Measurements from ENCODE around the gene NDC1.
"Not testable (repeated sequence)": the region's sequence is repeated elsewhere in the genome, so short reads cannot be mapped to it uniquely, and the experiment has no call there.

The NDC1 gene

DNA sequence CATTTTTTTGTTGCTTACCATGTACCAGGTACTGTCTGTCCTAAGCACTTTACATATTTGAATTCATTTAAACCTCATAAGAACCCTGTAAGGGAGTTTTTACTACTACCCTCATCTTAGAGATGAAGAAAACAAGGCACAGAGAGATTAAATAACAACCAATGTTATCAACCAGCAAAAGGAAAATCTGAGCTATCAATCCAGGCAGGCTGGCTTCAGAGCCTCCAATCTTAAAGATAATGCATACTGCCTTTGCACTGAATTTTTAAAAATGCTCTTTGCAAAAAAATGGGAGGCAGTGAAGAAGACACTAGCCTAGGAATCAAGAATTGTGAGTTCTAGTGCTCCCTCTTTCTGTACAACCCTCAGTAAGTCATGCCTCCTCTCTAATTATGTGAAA is 18.7 kb downstream of the NDC1 start:
- Histone ChIP-seq H3K27me3 (replicated peaks; ENCODE audit: control insufficient read depth, insufficient read depth, low read length) (no peaks in the 10 kb centered on the region), H3K4me3 (replicated peaks; ENCODE audit: low read depth, low read length) (no peak overlapping the region), H3K36me3 (ENCODE audit: control insufficient read depth, insufficient read depth, low read length) (peaks cover 4% of the 10 kb centered on the region; the same call in 1 of the 2 replicates)
- TF ChIP-seq, protein P1, sequence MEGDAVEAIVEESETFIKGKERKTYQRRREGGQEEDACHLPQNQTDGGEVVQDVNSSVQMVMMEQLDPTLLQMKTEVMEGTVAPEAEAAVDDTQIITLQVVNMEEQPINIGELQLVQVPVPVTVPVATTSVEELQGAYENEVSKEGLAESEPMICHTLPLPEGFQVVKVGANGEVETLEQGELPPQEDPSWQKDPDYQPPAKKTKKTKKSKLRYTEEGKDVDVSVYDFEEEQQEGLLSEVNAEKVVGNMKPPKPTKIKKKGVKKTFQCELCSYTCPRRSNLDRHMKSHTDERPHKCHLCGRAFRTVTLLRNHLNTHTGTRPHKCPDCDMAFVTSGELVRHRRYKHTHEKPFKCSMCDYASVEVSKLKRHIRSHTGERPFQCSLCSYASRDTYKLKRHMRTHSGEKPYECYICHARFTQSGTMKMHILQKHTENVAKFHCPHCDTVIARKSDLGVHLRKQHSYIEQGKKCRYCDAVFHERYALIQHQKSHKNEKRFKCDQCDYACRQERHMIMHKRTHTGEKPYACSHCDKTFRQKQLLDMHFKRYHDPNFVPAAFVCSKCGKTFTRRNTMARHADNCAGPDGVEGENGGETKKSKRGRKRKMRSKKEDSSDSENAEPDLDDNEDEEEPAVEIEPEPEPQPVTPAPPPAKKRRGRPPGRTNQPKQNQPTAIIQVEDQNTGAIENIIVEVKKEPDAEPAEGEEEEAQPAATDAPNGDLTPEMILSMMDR (IDR thresholded peaks at IDR 0.05; ENCODE audit: insufficient read depth, low read length, poor library complexity, severe bottlenecking): no peak
- DNase-seq (ENCODE audit: extremely low read depth, insufficient read length): no peak

DNA sequence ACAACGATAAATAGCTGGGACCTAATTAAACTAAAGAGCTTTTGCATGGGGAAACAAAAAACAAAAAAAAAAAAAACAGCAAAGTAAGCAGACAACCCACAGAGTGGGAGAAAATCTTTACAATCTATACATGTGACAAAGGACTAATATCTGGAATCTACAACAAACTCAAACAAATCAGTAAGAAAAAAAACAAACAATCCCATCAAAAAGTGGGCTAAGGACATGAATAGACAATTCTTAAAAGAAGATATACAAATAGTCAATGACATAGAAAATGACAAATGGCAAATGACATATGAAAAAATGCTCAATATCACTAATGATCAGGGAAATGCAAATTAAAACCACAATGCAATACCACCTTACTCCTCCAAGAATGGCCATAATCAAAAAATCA is 21.5 kb downstream of the NDC1 start:
- not testable (repeated sequence) for H3K27me3 ChIP-seq (replicated peaks; ENCODE audit: control insufficient read depth, insufficient read depth, low read length); DNase-seq (ENCODE audit: extremely low read depth, insufficient read length); H3K36me3 ChIP-seq (ENCODE audit: control insufficient read depth, insufficient read depth, low read length); H3K4me3 ChIP-seq (replicated peaks; ENCODE audit: low read depth, low read length)

DNA sequence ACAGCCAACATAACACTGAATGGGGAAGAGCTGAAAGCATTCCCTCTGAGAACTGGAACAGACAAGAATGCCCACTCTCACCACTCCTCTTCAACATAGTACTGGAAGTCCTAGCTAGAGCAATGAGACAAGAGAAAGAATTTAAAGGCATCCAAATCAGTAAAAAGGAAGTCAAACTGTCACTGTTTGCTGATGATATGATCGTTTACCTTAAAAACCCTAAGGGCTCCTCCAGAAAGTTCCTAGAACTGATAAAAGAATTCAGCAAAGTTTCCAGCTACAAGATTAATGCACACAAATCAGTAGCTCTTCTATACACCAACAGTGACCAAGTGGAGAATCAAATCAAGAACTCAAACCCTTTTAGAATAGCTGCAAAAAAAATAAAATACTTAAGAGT is 22.6 kb downstream of the NDC1 start:
- DNase-seq (ENCODE audit: extremely low read depth, insufficient read length); H3K36me3 ChIP-seq (ENCODE audit: control insufficient read depth, insufficient read depth, low read length); H3K4me3 ChIP-seq (replicated peaks; ENCODE audit: low read depth, low read length); H3K27me3 ChIP-seq (replicated peaks; ENCODE audit: control insufficient read depth, insufficient read depth, low read length): not testable (repeated sequence)

DNA sequence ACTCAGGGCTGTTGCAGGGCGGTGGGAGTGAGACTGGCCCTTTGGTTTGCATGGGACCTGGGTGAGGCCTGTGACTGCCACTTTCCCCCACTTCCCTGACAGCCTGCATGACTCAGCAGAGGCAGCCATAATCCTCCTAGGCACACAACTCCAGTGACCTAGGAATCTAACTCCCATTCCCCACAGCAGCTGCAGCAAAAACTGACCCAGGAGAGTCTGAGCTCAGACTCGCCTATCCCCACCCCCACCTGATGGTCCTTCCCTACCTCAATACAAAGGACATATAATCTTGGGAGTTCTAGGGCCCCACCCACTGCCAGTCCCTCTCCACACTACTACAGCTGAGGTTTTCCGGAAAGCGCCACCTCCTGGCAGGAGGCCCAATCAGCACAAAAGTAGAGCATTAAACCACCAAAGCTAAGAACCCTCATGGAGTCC is 26.7 kb downstream of the NDC1 start:
- no peak for DNase-seq (ENCODE audit: extremely low read depth, insufficient read length)
- no peaks in the 10 kb centered on the region for H3K27me3 ChIP-seq (replicated peaks; ENCODE audit: control insufficient read depth, insufficient read depth, low read length)
- TF ChIP-seq, protein P1 (IDR thresholded peaks at IDR 0.05; ENCODE audit: insufficient read depth, low read length, poor library complexity, severe bottlenecking): peak; percentile 25
- peaks cover 4% of the 10 kb centered on the region for H3K36me3 ChIP-seq (ENCODE audit: control insufficient read depth, insufficient read depth, low read length)
- no peak overlapping the region for H3K4me3 ChIP-seq (replicated peaks; ENCODE audit: low read depth, low read length)

DNA sequence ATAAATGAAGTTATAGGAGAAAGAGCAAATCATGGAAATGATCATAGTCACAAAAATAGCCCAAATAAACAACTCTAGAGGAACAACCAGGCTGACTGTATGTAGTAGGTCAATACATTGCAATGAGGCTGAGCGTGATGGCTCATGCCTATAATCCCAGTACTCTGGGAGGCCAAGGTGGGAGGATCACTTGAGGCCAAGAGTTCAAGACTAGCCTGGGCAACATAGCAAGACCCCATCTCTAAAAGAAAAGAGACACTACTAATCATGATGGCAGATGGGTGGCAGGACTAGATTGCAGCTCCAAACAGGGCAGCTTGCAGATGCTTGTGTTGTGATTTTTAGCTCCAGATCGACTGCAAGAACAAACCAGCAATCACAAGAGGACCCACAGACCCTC is 27.6 kb downstream of the NDC1 start:
- Histone ChIP-seq H3K27me3 (replicated peaks; ENCODE audit: control insufficient read depth, insufficient read depth, low read length) (no peaks in the 10 kb centered on the region), H3K36me3 (ENCODE audit: control insufficient read depth, insufficient read depth, low read length) (peaks cover 4% of the 10 kb centered on the region), H3K4me3 (replicated peaks; ENCODE audit: low read depth, low read length) (no peak overlapping the region)
- TF ChIP-seq, protein P1 (IDR thresholded peaks at IDR 0.05; ENCODE audit: insufficient read depth, low read length, poor library complexity, severe bottlenecking): no peak
- no peak for DNase-seq (ENCODE audit: extremely low read depth, insufficient read length)

DNA sequence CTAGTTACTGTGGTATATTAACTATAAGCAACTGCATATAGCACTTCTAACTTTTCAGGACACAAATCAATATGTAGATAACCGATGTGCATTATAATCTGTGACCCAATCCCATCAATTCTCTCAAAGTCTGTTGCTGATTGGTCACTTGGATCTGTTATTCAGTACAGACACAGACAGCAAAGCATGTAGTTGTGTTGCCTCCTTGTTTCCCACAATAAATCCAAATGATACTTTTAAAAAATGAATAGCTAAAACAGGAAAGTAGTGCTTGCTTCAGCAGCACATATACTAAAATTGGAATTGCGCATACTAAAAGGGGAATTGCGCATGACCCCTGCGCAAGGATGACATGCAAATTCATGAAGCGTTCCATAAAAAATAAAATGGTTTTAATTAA is 28.1 kb downstream of the NDC1 start:
- H3K36me3 ChIP-seq (ENCODE audit: control insufficient read depth, insufficient read depth, low read length): peaks cover 5% of the 10 kb centered on the region
- no peaks in the 10 kb centered on the region for H3K27me3 ChIP-seq (replicated peaks; ENCODE audit: control insufficient read depth, insufficient read depth, low read length)
- TF ChIP-seq, protein P1 (IDR thresholded peaks at IDR 0.05; ENCODE audit: insufficient read depth, low read length, poor library complexity, severe bottlenecking): no peak
- no peak overlapping the region for H3K4me3 ChIP-seq (replicated peaks; ENCODE audit: low read depth, low read length)
- DNase-seq (ENCODE audit: extremely low read depth, insufficient read length): no peak

DNA sequence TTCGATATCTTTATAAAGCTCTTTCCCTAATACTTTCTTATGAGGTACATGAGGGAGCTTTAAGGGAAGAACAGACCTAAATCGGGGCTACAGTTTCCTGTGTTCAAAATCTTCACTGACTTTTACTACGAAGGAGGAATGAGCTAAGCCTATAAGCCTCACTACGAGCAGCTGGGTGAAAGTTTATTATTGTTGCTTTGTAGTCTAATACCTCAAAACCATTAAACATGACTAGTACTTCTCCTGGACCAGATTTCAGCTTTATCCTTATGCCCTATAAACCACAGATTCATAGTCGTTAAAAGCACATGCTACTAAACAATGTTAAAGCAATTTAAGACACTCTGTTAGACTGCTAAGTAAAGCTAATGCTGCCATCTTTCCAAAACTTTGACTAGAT is 30.2 kb downstream of the NDC1 start:
- TF ChIP-seq, protein P1 (IDR thresholded peaks at IDR 0.05; ENCODE audit: insufficient read depth, low read length, poor library complexity, severe bottlenecking): no peak
- no peak overlapping the region for H3K4me3 ChIP-seq (replicated peaks; ENCODE audit: low read depth, low read length)
- DNase-seq (ENCODE audit: extremely low read depth, insufficient read length): no peak
- peaks cover 5% of the 10 kb centered on the region for H3K36me3 ChIP-seq (ENCODE audit: control insufficient read depth, insufficient read depth, low read length)
- H3K27me3 ChIP-seq (replicated peaks; ENCODE audit: control insufficient read depth, insufficient read depth, low read length): no peaks in the 10 kb centered on the region
